ENCODE results near the gene ATP6V1G2. TPM values are rescaled to one million over a fixed set of nuclear protein-coding genes. Genes with fewer than 3 reads are reported as not detected.

The ATP6V1G2 gene
- total and polyA plus RNA-seq, 2 experiments from 2014 or later = 1.8 to 2.8 TPM

GRCh38 chr6:31576897-31577578, 30.6 kb upstream of the ATP6V1G2 start:
- no peaks in the 10 kb centered on the region for H3F3A ChIP-seq (ENCODE audit: insufficient read depth)
- H3K4me2 ChIP-seq (ENCODE audit: unreplicated experiment) = no peak overlapping the region
- 79 to 86% methylated on average over 16 to 19 of the region's 19 CpGs for WGBS, 2 experiments (ENCODE audit: low coverage in 1 of 2, low lambda C conversion rate in 2 of 2, missing lambda C conversion rate in 2 of 2)
- H2AFZ ChIP-seq = no peak overlapping the region
- DNase-seq = no peak
- H3K4me3 ChIP-seq = no peak overlapping the region
- H3K4me1 ChIP-seq (ENCODE audit: insufficient read depth) = peaks cover 4% of the 10 kb centered on the region; the same call in 1 of the 2 replicates
- no peaks in the 10 kb centered on the region for H4K20me1 ChIP-seq (ENCODE audit: insufficient read depth)
- no peak overlapping the region for H3K27ac ChIP-seq
- in situ Hi-C loops (cut with MboI) = no loop called here
- H3K9ac ChIP-seq = no peak overlapping the region
- no peaks in the 10 kb centered on the region for H3K27me3 ChIP-seq (replicated peaks; ENCODE audit: insufficient read depth)
- no peaks in the 10 kb centered on the region for H3K36me3 ChIP-seq (ENCODE audit: low read depth)
- H3K79me2 ChIP-seq (ENCODE audit: insufficient read depth) = no peaks in the 10 kb centered on the region
- H3K9me3 ChIP-seq (ENCODE audit: low read depth) = no peaks in the 10 kb centered on the region
- H3K9me2 ChIP-seq (ENCODE audit: insufficient read depth) = no peaks in the 10 kb centered on the region
- TF ChIP-seq EZH2 (IDR thresholded peaks at IDR 0.05; ENCODE audit: insufficient read depth, poor library complexity, severe bottlenecking) (no peak), EZH2phosphoT487 (IDR thresholded peaks at IDR 0.05; ENCODE audit: insufficient read depth, low read depth) (no peak)

DNA sequence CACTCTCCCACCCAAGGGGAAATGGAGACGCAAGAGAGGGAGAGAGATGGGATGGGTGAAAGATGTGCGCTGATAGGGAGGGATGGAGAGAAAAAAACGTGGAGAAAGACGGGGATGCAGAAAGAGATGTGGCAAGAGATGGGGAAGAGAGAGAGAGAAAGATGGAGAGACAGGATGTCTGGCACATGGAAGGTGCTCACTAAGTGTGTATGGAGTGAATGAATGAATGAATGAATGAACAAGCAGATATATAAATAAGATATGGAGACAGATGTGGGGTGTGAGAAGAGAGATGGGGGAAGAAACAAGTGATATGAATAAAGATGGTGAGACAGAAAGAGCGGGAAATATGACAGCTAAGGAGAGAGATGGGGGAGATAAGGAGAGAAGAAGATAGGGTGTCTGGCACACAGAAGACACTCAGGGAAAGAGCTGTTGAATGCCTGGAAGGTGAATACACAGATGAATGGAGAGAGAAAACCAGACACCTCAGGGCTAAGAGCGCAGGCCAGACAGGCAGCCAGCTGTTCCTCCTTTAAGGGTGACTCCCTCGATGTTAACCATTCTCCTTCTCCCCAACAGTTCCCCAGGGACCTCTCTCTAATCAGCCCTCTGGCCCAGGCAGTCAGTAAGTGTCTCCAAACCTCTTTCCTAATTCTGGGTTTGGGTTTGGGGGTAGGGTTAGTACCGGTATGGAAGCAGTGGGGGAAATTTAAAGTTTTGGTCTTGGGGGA, 29.7 kb upstream of the ATP6V1G2 start:
- no peaks in the 10 kb centered on the region for H4K20me1 ChIP-seq (ENCODE audit: insufficient read depth)
- no peak overlapping the region for H2AFZ ChIP-seq
- H3K79me2 ChIP-seq (ENCODE audit: insufficient read depth) = no peaks in the 10 kb centered on the region
- no peak for DNase-seq
- no peaks in the 10 kb centered on the region for H3K4me1 ChIP-seq (ENCODE audit: insufficient read depth)
- no peaks in the 10 kb centered on the region for H3K36me3 ChIP-seq (ENCODE audit: low read depth)
- H3K9ac ChIP-seq = no peak overlapping the region
- H3K9me3 ChIP-seq (ENCODE audit: low read depth) = no peaks in the 10 kb centered on the region
- H3K27me3 ChIP-seq (replicated peaks; ENCODE audit: insufficient read depth) = no peaks in the 10 kb centered on the region
- in situ Hi-C loops (cut with MboI) = no loop called here
- H3F3A ChIP-seq (ENCODE audit: insufficient read depth) = no peaks in the 10 kb centered on the region
- no peak overlapping the region for H3K4me3 ChIP-seq
- 68 to 69% methylated on average over 8 of the region's 8 CpGs for WGBS, 2 experiments (ENCODE audit: low coverage in 1 of 2, low lambda C conversion rate in 2 of 2, missing lambda C conversion rate in 2 of 2)
- no peak overlapping the region for H3K4me2 ChIP-seq (ENCODE audit: unreplicated experiment)
- TF ChIP-seq EZH2phosphoT487 (IDR thresholded peaks at IDR 0.05; ENCODE audit: insufficient read depth, low read depth) (no peak), EZH2 (IDR thresholded peaks at IDR 0.05; ENCODE audit: insufficient read depth, poor library complexity, severe bottlenecking) (no peak)
- H3K9me2 ChIP-seq (ENCODE audit: insufficient read depth) = no peaks in the 10 kb centered on the region
- H3K27ac ChIP-seq = no peak overlapping the region

DNA sequence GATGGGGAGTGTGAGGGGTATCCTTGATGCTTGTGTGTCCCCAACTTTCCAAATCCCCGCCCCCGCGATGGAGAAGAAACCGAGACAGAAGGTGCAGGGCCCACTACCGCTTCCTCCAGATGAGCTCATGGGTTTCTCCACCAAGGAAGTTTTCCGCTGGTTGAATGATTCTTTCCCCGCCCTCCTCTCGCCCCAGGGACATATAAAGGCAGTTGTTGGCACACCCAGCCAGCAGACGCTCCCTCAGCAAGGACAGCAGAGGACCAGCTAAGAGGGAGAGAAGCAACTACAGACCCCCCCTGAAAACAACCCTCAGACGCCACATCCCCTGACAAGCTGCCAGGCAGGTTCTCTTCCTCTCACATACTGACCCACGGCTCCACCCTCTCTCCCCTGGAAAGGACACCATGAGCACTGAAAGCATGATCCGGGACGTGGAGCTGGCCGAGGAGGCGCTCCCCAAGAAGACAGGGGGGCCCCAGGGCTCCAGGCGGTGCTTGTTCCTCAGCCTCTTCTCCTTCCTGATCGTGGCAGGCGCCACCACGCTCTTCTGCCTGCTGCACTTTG, 29.0 kb upstream of the ATP6V1G2 start, which contains the start of gene TNF:
TNF (plus strand) TSS at position 231 of the 567 bp plus-strand sequence; CDS start at position 408, 177 bp downstream.
- Histone ChIP-seq H3K27me3 (replicated peaks; ENCODE audit: insufficient read depth) (no peaks in the 10 kb centered on the region), H3K36me3 (ENCODE audit: low read depth) (no peaks in the 10 kb centered on the region), H3K79me2 (ENCODE audit: insufficient read depth) (no peaks in the 10 kb centered on the region), H3K4me3 (no peak within 1 kb of the TSS), H3K9ac (no peak within 1 kb of the TSS), H2AFZ (no peak within 1 kb of the TSS), H3K27ac (no peak within 1 kb of the TSS), H3K4me2 (ENCODE audit: unreplicated experiment) (no peak within 1 kb of the TSS), H4K20me1 (ENCODE audit: insufficient read depth) (no peaks in the 10 kb centered on the region), H3K4me1 (ENCODE audit: insufficient read depth) (no peaks in the 10 kb centered on the region), H3F3A (ENCODE audit: insufficient read depth) (no peaks in the 10 kb centered on the region), H3K9me2 (ENCODE audit: insufficient read depth) (no peaks in the 10 kb centered on the region), H3K9me3 (ENCODE audit: low read depth) (no peaks in the 10 kb centered on the region)
- 69 to 70% methylated on average over 19 of the region's 19 CpGs for WGBS, 2 experiments (ENCODE audit: low coverage in 1 of 2, low lambda C conversion rate in 2 of 2, missing lambda C conversion rate in 2 of 2)
- in situ Hi-C loops (cut with MboI) = no loop called here
- DNase-seq = no peak
- no peak for TF ChIP-seq EZH2phosphoT487 (IDR thresholded peaks at IDR 0.05; ENCODE audit: insufficient read depth, low read depth)
- no peak for TF ChIP-seq EZH2 (IDR thresholded peaks at IDR 0.05; ENCODE audit: insufficient read depth, poor library complexity, severe bottlenecking)

GRCh38 chr6:31574106-31575061, 28.0 kb upstream of the ATP6V1G2 start:
- H3K27me3 ChIP-seq (replicated peaks; ENCODE audit: insufficient read depth) = no peaks in the 10 kb centered on the region
- no peaks in the 10 kb centered on the region for H3K9me3 ChIP-seq (ENCODE audit: low read depth)
- H3F3A ChIP-seq (ENCODE audit: insufficient read depth) = no peaks in the 10 kb centered on the region
- H3K36me3 ChIP-seq (ENCODE audit: low read depth) = no peaks in the 10 kb centered on the region
- no peak for DNase-seq
- no peak overlapping the region for H3K27ac ChIP-seq
- no peak overlapping the region for H3K4me3 ChIP-seq
- TF ChIP-seq EZH2phosphoT487 (IDR thresholded peaks at IDR 0.05; ENCODE audit: insufficient read depth, low read depth) = no peak
- no peak for TF ChIP-seq EZH2 (IDR thresholded peaks at IDR 0.05; ENCODE audit: insufficient read depth, poor library complexity, severe bottlenecking)
- H3K4me1 ChIP-seq (ENCODE audit: insufficient read depth) = no peaks in the 10 kb centered on the region
- H4K20me1 ChIP-seq (ENCODE audit: insufficient read depth) = no peaks in the 10 kb centered on the region
- H3K4me2 ChIP-seq (ENCODE audit: unreplicated experiment) = no peak overlapping the region
- H3K9me2 ChIP-seq (ENCODE audit: insufficient read depth) = no peaks in the 10 kb centered on the region
- no peak overlapping the region for H2AFZ ChIP-seq
- H3K79me2 ChIP-seq (ENCODE audit: insufficient read depth) = no peaks in the 10 kb centered on the region
- WGBS, 2 experiments (ENCODE audit: low coverage in 1 of 2, low lambda C conversion rate in 2 of 2, missing lambda C conversion rate in 2 of 2) = 64% methylated on average over 12 to 14 of the region's 14 CpGs
- in situ Hi-C loops (cut with MboI) = no loop called here
- no peak overlapping the region for H3K9ac ChIP-seq

All from GM23248 (cell line).